ENCODE measurements around the gene S100A10.

Gene S100A10

GRCh38 chr1:152009691-152010090 is 16.0 kb upstream of the S100A10 start:
- no peak for DNase-seq

GRCh38 chr1:152007047-152007446 is 13.4 kb upstream of the S100A10 start:
- no peak for DNase-seq

- DNase-seq, result no peak
Observed at GRCh38 chr1:152005360-152005912, 11.8 kb upstream of the S100A10 start.

GRCh38 chr1:152003846-152004442 is 10.3 kb upstream of the S100A10 start:
- DNase-seq, result no peak

GRCh38 chr1:152002960-152003359 is 9.3 kb upstream of the S100A10 start:
- DNase-seq, result no peak

- DNase-seq, result peak; percentile 93
Observed at GRCh38 chr1:152001631-152002584, 8.2 kb upstream of the S100A10 start.

- DNase-seq, result no peak
Observed at GRCh38 chr1:152000964-152001630, 7.4 kb upstream of the S100A10 start.

GRCh38 chr1:151998611-151999362 is 5.1 kb upstream of the S100A10 start:
- DNase-seq, result no peak

GRCh38 chr1:151997284-151997570 is 3.6 kb upstream of the S100A10 start:
- no peak for DNase-seq

- DNase-seq, result no peak
Observed at GRCh38 chr1:151995774-151996173, 2.1 kb upstream of the S100A10 start.

- peak; percentile 48 for DNase-seq
Observed at GRCh38 chr1:151994956-151995355, 1.3 kb upstream of the S100A10 start.

GRCh38 chr1:151993084-151993733 is 450 bp downstream of the S100A10 start:
- peak; percentile 64 for DNase-seq

GRCh38 chr1:151992303-151993083 is 1.2 kb downstream of the S100A10 start:
- peak; percentile 90 for DNase-seq

GRCh38 chr1:151991663-151992302 is 1.9 kb downstream of the S100A10 start:
- DNase-seq, result no peak

GRCh38 chr1:151990856-151991198 is 2.8 kb downstream of the S100A10 start:
- DNase-seq, result peak; percentile 77

GRCh38 chr1:151990058-151990855 is 3.4 kb downstream of the S100A10 start:
- no peak for DNase-seq

GRCh38 chr1:151989211-151989862 is 4.3 kb downstream of the S100A10 start:
- DNase-seq, result peak; percentile 58

GRCh38 chr1:151988405-151988923 is 5.2 kb downstream of the S100A10 start:
- DNase-seq, result no peak

- no peak for DNase-seq
Observed at GRCh38 chr1:151986501-151987190, 7.0 kb downstream of the S100A10 start.
